HG03039 (cell line): ENCODE results near the gene MINAR2.

Experiments
- ATAC-seq: cut with Tn5 transposase; IDR thresholded peaks from one replicate; pipeline ENCODE4 v1.9.1; 2021; ENCODE audit warnings: mild to moderate bottlenecking, moderate library complexity; ENCODE audit not compliant: unreplicated experiment

The MINAR2 gene, protein sequence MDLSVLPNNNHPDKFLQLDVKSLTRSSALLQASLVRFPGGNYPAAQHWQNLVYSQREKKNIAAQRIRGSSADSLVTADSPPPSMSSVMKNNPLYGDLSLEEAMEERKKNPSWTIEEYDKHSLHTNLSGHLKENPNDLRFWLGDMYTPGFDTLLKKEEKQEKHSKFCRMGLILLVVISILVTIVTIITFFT

GRCh38 chr5:129747572-129748407 lies at the start of gene MINAR2:
Gene MINAR2 (plus strand): TSS chr5:129748094. CDS start chr5:129748191, 97 bp downstream.
- no peak for ATAC-seq

- ATAC-seq, result no peak
These were observed 49.2 kb upstream of the MINAR2 start for GRCh38 chr5:129698661-129699060.

DNA sequence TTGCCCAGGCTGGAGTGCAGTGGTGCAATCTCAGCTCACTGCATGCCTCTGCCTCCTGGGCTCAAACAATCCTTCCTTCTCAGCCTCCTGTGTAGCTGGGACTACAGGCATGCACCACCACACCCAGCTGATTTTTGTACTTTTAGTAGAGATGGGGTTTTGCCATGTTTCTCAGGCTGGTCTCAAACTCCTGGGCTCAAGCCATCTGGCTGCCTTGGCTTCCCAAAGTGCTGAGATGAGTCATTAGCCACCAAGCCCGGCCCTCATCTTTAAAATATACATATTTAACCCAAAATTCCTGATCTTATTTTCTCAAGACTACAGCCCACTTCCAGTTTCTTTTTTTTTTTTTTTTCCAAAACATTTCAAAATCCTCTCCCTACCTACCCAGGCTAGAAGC lies 31.7 kb upstream of the MINAR2 start:
- ATAC-seq, result no peak

GRCh38 chr5:129716651-129717050 lies 31.2 kb upstream of the MINAR2 start:
- ATAC-seq, result no peak

- ATAC-seq, result no peak
These were observed 30.1 kb upstream of the MINAR2 start for GRCh38 chr5:129717751-129718310.

- no peak for ATAC-seq
These were observed 29.3 kb upstream of the MINAR2 start for GRCh38 chr5:129718471-129719090.

DNA sequence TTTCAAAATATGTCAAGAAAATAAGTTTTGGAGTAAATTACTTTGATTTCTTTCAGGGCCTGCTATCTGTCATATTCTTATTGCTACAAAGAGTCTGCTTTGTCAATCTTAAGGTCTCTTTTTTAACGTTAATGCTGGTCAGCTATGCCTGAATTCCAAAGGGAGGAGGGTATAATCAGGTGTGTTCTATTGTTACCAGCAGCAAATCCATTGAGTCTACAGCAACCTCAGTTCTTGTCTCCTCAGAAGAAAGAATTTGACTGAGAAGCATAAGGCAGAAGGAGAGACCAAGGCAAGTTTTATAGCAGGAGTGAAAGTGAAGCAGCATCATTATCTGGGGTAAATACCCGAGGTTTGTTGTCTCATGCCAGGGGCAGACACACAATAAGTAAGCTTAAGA lies 23.7 kb upstream of the MINAR2 start:
- no peak for ATAC-seq

GRCh38 chr5:129724647-129725046 lies 23.2 kb upstream of the MINAR2 start:
- ATAC-seq, result no peak

GRCh38 chr5:129739773-129740172 lies 8.1 kb upstream of the MINAR2 start:
- ATAC-seq, result no peak

DNA sequence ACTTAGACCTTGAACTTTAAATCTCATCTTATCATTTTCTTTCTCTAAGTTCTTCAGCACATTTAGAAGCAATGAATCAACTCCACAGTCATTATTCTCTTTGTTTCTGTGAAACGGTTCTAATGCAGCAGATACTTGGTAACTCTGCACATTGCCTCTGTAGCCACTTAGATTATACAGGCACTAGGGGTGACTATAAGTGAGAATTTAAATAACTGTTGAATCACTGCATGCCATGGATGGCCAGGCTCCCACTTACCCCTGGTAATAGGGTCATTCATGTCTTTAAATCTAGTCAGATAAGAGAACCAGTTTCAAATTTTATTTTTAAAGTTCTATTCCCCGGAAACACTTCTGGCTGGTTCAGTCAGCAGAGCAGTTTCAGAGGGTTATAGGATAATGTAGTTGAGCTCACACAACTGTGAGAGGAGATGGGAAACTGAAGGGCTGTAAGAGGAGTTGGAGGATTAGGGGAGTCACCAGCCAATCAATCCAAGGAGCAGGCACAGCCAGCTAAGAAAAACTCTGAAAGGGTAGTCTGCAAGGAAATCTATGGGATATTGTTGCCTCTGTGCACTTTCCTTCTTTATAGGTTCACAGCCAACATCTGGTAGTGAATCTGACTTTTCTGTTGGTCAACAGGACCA lies 4.2 kb upstream of the MINAR2 start:
- no peak for ATAC-seq

GRCh38 chr5:129745997-129746396 lies 1.9 kb upstream of the MINAR2 start:
- no peak for ATAC-seq

DNA sequence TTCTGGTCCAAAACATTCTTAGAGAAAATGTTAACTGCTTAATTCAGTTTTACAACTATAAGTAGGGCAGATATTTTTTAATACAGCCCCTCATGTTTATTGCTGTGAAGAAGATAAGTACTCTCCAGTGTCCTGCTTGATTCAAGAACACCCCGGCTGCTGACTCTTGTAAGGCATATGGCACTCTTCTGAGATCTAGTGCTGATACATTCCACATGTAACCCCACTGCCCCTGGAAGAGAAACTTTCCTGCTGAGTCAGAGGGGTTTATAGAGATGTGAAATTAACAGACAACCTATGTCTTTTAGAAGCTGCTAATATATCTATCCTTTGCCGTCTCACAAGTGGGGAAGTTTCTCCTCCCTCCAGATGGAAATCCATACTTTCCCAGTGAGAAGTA lies 1.0 kb upstream of the MINAR2 start:
- no peak for ATAC-seq

DNA sequence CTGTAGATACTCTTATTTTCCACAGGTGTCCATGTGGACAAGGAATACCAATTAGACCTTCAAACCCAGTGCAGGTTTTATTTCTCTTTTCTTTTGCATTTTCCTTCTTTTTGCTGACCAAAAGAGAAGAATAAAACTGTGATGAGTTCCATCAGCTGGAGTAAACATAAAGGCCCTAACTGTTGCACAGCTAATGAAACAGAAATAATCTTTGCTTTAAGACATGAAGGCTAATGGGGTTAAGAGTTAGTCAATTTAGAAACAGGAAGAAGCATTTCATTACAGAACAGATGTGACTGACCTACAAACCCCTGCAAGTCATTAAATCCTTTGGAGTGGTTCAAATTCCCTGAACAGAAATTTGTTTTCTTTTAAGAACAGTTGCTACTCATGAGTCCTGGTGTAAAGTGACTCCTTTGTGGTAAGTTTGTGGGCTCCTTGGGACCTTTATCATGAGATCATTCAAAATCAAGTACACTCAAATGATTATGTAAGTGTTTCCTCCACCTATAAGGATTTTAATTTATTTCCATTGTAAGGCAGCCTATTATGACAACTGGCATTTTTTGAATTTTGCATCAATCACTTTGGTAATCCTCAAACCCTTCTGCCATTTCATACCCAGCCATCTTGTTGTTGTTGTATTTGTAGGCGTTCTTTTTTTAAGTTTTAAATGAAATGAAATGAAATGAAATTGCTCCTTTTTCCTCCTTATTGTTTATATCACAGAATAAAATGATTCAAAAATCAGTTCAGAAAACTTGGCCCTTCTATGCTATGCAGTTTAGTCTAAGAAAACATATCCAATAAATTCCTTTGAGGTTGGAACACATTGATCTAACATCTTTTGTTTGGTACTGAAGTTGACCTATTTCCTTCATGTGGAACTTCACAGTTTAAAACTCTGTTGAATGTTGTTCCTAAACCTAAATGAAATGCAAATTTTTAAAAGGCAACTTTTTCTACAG lies 1.3 kb downstream of the MINAR2 start:
- ATAC-seq, result no peak

GRCh38 chr5:129760636-129761325 lies 12.9 kb downstream of the MINAR2 start:
- ATAC-seq, result no peak

DNA sequence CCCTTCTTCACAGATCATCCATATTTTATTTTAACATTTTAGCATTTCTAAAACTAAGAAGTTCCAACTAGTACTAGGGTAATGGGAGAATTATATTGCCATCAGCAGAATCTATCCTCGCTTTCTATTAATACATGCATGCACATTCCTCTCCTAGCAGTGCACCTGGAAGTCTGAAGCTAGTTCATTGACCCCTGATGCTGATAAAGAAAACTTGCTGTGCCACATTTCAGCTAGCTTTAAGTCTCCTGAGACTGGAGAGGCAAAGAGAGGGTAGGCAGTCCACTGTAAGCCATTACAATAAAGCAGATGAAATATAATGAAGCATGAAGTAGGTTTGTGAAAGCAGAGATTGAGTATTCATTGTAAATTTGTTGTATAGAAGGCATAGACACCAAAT lies 15.8 kb downstream of the MINAR2 start:
- no peak for ATAC-seq

DNA sequence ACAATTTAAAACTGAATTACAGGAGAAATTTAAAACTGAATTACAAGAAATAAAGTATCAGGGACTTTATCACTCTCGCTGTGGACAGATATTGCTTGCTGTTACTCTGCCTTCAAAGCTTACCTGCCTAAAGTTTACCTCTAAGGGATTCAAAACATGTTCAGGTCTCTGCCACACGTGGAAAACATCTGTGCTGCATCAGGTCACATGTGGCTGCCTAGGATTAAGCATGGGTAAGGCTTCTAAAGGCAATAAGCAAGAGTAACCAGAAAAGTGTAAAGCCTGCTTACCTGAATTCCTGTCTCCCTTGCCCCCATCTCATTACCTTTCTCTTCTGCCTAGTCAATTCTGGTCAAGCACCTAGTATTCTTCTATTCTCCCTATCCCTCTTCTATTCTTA lies 18.9 kb downstream of the MINAR2 start:
- ATAC-seq, result no peak

DNA sequence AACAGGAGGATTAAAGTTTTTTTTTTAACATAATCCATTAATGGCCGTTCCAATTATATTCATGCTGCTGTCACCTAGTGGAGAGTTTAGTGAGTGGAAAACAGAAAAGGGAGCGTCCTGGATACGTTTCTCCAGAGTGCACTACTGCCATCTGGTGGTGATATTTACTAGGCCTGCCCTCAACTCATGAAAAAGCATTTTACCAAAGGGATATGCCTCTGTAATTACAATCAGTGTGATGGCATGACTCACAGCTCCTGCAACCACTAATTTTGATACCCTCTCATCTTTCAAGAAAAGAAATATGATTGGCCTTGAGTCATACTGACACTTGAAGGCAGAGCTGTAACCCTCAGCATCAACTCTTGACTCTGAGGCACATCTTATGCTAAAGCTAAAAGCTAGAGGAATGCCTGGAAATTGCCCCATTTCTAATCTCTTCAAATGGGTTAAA lies 20.1 kb downstream of the MINAR2 start:
- peak; percentile 93 for ATAC-seq

DNA sequence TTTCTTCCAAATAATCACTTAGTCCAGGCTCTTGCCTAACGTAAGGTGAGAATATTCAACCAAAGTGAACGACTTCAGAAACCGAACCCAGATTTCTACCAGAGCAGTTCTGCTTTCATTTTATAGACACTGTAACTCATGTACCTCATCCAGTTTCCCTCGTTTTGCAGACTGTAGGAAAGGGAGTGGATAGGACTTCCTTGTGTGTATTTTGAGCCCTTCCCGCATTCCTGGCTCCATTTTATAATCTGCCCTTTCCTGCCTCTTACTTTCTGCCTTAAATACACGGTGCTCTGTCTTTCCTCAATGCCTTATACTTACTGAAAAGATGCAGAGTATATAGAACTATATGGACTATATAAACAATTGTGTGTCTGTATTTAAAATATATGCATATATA lies 20.8 kb downstream of the MINAR2 start:
- ATAC-seq, result no peak

DNA sequence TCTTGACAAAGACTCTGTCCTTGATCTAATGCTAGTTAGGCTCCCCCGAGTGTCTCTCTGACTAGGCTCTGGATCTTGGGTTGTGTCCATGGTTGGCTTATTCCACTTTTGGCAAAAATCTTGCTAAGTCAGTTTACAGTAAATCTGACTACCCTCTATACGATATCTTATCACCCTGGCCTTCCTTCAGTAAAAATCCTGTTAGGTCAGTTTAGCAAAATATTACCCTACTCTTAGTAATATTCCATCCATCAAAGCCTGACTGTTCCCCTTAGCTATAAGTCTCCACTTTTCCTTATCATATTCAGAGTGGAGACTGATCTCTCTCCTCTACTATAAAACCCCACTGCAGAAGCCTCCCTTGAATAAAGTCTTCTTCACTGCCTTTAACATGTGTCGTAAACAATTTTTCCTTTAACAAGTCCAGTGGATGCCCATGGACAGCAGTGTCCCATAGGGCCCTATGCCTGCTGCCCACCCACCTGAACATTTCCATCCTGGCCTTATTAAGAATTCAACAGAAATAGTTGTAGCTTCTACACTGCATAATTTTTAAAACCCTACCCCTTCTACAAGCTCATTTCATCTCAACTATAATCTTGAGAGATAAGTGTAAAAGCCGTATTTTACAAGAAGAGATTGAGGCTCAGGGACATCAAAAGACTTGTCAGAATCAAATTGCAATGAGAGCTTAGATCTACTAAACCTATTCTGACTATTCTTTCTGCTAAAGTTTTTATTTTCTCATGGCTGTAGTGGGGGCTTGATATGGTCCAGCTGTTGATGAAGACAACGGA lies 22.3 kb downstream of the MINAR2 start:
- ATAC-seq, result no peak
